Amniotic stem cell (primary cell): ENCODE results near the gene FIGLA.
"Not testable (repeated sequence)": the region's sequence is repeated elsewhere in the genome, so short reads cannot be mapped to it uniquely, and the experiment has no call there.

Experiments used
- DNase-seq: peaks from one replicate; lab custom pipeline; 2025; lab: John Stamatoyannopoulos, UW

Gene FIGLA

GRCh38 chr2:70746094-70746974 is 44.1 kb downstream of the FIGLA start:
- DNase-seq: no peak

- no peak for DNase-seq
Measured at GRCh38 chr2:70745276-70745825, 45.1 kb downstream of the FIGLA start.

- DNase-seq: no peak
Measured at GRCh38 chr2:70744397-70744796, 46.0 kb downstream of the FIGLA start.

- DNase-seq: no peak
Measured at GRCh38 chr2:70743677-70744076, 46.8 kb downstream of the FIGLA start.

GRCh38 chr2:70743068-70743467 is 47.4 kb downstream of the FIGLA start:
- no peak for DNase-seq

GRCh38 chr2:70739492-70739891 is 51.0 kb downstream of the FIGLA start:
- DNase-seq: not testable (repeated sequence)

- no peak for DNase-seq
Measured at GRCh38 chr2:70738159-70738558, 52.3 kb downstream of the FIGLA start.

- no peak for DNase-seq
Measured at GRCh38 chr2:70735071-70735470, 55.4 kb downstream of the FIGLA start.

- no peak for DNase-seq
Measured at GRCh38 chr2:70733646-70734180, 56.7 kb downstream of the FIGLA start.

GRCh38 chr2:70732766-70733645 is 57.4 kb downstream of the FIGLA start:
- no peak for DNase-seq

- no peak for DNase-seq
Measured at GRCh38 chr2:70730730-70731129, 59.7 kb downstream of the FIGLA start.

- no peak for DNase-seq
Measured at GRCh38 chr2:70729647-70730046, 60.8 kb downstream of the FIGLA start.

- DNase-seq: no peak
Measured at GRCh38 chr2:70728128-70728527, 62.3 kb downstream of the FIGLA start.
